GM23338 (cell line): ENCODE measurements around the gene PHACTR1.

ENCODE experiments used
- EZH2 ChIP-seq: fragments of 200-600 bp; sonication (generic); IDR thresholded peaks from one replicate; pipeline ENCODE4 v1.8.0; 2017; ENCODE audit warnings: antibody characterized with exemption, mild to moderate bottlenecking, low read depth; ENCODE audit not compliant: unreplicated experiment
- EZH2phosphoT487 ChIP-seq: fragments of 200-600 bp; sonication (generic); IDR thresholded peaks from one replicate; pipeline ENCODE4 v1.8.1; 2018; ENCODE audit warnings: antibody characterized with exemption; ENCODE audit not compliant: unreplicated experiment
- POLR2AphosphoS5 ChIP-seq: IDR thresholded peaks from 2 replicates; pipeline ENCODE4 v1.6.1; 2016; ENCODE audit warnings: antibody characterized with exemption, low read depth
- TF ChIP-seq, protein P1 (sequence below), 2 experiments: fragments of 200-600 bp in 1 of 2; sonication (generic) in 1 of 2; conservative IDR thresholded peaks; 2 replicates each; pipeline versions ENCODE4 v1.5.1 to v1.6.1; 2016 to 2017; ENCODE audit warnings: antibody characterized with exemption in 2 of 2, low read depth in 2 of 2, mild to moderate bottlenecking in 2 of 2, moderate library complexity in 1 of 2
- TF ChIP-seq, protein P2 (sequence below): IDR thresholded peaks from one replicate; pipeline ENCODE4 v1.6.1; 2018; ENCODE audit warnings: antibody characterized with exemption; ENCODE audit not compliant: unreplicated experiment
- TF ChIP-seq, protein P3 (sequence below): fragments of 250-450 bp; sonication (Bioruptor Pico); IDR thresholded peaks from 2 replicates; pipeline ENCODE4 v1.5.0; 2020; ENCODE audit warnings: mild to moderate bottlenecking, moderate library complexity
- TF ChIP-seq, protein P4 (sequence below): IDR thresholded peaks from 2 replicates; pipeline ENCODE4 v1.6.1; 2016; ENCODE audit warnings: antibody characterized with exemption

DNA sequence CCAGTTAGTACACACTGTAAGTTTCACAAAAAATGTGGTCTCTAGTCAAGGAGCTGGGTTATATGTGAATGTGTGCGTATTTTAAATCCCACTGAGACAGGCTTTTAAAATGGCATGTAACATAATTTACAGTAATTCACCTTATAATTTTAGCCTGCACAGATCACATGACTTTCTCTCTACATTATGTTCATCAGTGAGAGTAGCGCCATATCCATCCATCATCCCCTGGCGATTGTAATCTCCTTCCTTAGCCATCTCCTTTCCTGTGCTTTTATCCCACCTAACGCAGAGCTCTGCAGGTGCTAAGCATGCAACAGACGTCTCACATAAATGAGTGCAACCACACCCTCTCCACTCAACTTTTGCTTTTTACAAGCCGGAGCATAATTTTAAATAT is 401.0 kb downstream of the PHACTR1 start:
- TF ChIP-seq, protein P1, sequence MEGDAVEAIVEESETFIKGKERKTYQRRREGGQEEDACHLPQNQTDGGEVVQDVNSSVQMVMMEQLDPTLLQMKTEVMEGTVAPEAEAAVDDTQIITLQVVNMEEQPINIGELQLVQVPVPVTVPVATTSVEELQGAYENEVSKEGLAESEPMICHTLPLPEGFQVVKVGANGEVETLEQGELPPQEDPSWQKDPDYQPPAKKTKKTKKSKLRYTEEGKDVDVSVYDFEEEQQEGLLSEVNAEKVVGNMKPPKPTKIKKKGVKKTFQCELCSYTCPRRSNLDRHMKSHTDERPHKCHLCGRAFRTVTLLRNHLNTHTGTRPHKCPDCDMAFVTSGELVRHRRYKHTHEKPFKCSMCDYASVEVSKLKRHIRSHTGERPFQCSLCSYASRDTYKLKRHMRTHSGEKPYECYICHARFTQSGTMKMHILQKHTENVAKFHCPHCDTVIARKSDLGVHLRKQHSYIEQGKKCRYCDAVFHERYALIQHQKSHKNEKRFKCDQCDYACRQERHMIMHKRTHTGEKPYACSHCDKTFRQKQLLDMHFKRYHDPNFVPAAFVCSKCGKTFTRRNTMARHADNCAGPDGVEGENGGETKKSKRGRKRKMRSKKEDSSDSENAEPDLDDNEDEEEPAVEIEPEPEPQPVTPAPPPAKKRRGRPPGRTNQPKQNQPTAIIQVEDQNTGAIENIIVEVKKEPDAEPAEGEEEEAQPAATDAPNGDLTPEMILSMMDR (conservative IDR thresholded peaks at IDR 0.05; ENCODE audit: low read depth in 2 of 2) = no peak
- TF ChIP-seq, protein P2, sequence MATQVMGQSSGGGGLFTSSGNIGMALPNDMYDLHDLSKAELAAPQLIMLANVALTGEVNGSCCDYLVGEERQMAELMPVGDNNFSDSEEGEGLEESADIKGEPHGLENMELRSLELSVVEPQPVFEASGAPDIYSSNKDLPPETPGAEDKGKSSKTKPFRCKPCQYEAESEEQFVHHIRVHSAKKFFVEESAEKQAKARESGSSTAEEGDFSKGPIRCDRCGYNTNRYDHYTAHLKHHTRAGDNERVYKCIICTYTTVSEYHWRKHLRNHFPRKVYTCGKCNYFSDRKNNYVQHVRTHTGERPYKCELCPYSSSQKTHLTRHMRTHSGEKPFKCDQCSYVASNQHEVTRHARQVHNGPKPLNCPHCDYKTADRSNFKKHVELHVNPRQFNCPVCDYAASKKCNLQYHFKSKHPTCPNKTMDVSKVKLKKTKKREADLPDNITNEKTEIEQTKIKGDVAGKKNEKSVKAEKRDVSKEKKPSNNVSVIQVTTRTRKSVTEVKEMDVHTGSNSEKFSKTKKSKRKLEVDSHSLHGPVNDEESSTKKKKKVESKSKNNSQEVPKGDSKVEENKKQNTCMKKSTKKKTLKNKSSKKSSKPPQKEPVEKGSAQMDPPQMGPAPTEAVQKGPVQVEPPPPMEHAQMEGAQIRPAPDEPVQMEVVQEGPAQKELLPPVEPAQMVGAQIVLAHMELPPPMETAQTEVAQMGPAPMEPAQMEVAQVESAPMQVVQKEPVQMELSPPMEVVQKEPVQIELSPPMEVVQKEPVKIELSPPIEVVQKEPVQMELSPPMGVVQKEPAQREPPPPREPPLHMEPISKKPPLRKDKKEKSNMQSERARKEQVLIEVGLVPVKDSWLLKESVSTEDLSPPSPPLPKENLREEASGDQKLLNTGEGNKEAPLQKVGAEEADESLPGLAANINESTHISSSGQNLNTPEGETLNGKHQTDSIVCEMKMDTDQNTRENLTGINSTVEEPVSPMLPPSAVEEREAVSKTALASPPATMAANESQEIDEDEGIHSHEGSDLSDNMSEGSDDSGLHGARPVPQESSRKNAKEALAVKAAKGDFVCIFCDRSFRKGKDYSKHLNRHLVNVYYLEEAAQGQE = no peak
- TF ChIP-seq EZH2 (no peak), POLR2AphosphoS5 (no peak), EZH2phosphoT487 (no peak)
- TF ChIP-seq, protein P3, sequence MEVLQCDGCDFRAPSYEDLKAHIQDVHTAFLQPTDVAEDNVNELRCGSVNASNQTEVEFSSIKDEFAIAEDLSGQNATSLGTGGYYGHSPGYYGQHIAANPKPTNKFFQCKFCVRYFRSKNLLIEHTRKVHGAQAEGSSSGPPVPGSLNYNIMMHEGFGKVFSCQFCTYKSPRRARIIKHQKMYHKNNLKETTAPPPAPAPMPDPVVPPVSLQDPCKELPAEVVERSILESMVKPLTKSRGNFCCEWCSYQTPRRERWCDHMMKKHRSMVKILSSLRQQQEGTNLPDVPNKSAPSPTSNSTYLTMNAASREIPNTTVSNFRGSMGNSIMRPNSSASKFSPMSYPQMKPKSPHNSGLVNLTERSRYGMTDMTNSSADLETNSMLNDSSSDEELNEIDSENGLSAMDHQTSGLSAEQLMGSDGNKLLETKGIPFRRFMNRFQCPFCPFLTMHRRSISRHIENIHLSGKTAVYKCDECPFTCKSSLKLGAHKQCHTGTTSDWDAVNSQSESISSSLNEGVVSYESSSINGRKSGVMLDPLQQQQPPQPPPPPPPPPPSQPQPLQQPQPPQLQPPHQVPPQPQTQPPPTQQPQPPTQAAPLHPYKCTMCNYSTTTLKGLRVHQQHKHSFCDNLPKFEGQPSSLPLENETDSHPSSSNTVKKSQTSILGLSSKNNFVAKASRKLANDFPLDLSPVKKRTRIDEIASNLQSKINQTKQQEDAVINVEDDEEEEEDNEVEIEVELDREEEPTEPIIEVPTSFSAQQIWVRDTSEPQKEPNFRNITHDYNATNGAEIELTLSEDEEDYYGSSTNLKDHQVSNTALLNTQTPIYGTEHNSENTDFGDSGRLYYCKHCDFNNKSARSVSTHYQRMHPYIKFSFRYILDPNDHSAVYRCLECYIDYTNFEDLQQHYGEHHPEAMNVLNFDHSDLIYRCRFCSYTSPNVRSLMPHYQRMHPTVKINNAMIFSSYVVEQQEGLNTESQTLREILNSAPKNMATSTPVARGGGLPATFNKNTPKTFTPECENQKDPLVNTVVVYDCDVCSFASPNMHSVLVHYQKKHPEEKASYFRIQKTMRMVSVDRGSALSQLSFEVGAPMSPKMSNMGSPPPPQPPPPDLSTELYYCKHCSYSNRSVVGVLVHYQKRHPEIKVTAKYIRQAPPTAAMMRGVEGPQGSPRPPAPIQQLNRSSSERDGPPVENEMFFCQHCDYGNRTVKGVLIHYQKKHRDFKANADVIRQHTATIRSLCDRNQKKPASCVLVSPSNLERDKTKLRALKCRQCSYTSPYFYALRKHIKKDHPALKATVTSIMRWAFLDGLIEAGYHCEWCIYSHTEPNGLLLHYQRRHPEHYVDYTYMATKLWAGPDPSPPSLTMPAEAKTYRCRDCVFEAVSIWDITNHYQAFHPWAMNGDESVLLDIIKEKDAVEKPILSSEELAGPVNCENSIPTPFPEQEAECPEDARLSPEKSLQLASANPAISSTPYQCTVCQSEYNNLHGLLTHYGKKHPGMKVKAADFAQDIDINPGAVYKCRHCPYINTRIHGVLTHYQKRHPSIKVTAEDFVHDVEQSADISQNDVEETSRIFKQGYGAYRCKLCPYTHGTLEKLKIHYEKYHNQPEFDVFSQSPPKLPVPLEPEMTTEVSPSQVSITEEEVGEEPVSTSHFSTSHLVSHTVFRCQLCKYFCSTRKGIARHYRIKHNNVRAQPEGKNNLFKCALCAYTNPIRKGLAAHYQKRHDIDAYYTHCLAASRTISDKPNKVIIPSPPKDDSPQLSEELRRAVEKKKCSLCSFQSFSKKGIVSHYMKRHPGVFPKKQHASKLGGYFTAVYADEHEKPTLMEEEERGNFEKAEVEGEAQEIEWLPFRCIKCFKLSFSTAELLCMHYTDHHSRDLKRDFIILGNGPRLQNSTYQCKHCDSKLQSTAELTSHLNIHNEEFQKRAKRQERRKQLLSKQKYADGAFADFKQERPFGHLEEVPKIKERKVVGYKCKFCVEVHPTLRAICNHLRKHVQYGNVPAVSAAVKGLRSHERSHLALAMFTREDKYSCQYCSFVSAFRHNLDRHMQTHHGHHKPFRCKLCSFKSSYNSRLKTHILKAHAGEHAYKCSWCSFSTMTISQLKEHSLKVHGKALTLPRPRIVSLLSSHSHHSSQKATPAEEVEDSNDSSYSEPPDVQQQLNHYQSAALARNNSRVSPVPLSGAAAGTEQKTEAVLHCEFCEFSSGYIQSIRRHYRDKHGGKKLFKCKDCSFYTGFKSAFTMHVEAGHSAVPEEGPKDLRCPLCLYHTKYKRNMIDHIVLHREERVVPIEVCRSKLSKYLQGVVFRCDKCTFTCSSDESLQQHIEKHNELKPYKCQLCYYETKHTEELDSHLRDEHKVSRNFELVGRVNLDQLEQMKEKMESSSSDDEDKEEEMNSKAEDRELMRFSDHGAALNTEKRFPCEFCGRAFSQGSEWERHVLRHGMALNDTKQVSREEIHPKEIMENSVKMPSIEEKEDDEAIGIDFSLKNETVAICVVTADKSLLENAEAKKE (CRISPR knock-in tag) = no peak
- TF ChIP-seq, protein P4, sequence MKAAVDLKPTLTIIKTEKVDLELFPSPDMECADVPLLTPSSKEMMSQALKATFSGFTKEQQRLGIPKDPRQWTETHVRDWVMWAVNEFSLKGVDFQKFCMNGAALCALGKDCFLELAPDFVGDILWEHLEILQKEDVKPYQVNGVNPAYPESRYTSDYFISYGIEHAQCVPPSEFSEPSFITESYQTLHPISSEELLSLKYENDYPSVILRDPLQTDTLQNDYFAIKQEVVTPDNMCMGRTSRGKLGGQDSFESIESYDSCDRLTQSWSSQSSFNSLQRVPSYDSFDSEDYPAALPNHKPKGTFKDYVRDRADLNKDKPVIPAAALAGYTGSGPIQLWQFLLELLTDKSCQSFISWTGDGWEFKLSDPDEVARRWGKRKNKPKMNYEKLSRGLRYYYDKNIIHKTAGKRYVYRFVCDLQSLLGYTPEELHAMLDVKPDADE = no peak
